ENCODE measurements around the gene TEX51.

TEX51 gene

DNA sequence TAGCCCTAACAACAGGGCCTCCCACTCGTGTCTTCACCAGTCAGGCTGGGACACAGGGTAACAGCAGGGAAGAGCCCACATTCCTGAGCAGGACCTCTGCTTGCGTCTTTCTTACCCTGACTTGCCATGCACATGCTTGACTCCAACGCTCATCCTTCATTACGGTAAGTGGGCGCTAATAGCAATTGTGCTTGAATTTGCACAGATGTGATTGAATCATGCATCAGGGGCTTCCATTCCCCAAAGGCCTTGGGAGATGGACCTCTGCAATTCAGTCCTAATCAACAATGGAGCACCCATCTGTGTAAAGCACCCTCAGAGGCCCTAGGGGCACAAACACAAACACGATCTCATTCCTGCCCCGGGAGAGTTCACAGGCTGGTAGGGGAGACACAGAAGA lies 13.5 kb downstream of the TEX51 start:
- H3K9me3 ChIP-seq (ENCODE audit: control insufficient read depth, low read length) = no peaks in the 10 kb centered on the region
- H3K4me1 ChIP-seq = no peaks in the 10 kb centered on the region
- H3K79me2 ChIP-seq = no peaks in the 10 kb centered on the region
- no peaks in the 10 kb centered on the region for H3K36me3 ChIP-seq (ENCODE audit: control insufficient read depth, insufficient read depth, low read length)
- H3K27ac ChIP-seq = no peak overlapping the region
- TF ChIP-seq CTCF (IDR thresholded peaks at IDR 0.05) = no peak
- no peak overlapping the region for H2AFZ ChIP-seq
- no peak overlapping the region for H3K4me2 ChIP-seq (ENCODE audit: low read length)
- H3K4me3 ChIP-seq (ENCODE audit: low read depth, low read length) = no peak overlapping the region
- H3K27me3 ChIP-seq (ENCODE audit: control insufficient read depth, insufficient read depth, low read length) = no peaks in the 10 kb centered on the region
- H3K9ac ChIP-seq = no peak overlapping the region

DNA sequence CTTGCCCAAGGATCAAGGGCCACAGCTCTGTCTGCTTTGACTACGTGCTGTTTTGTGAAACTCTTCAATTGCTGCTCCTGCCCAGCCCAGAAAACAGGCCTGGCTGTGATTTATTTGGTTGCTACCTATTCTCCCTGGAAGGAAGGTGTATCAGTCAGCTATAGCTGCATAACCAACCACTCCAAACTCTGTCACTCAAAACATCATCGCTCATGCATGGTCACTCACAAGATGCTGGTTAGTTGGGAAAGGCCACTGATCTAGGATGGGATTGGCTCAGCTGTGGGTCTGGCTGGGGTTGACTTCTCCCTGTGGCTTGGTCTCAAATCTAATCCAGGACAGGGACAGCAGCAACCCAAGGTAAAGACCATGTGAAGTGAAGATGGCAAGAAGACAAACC lies 14.6 kb downstream of the TEX51 start:
- H3K27ac ChIP-seq = no peak overlapping the region
- H3K4me3 ChIP-seq (ENCODE audit: low read depth, low read length) = no peak overlapping the region
- H3K9me3 ChIP-seq (ENCODE audit: control insufficient read depth, low read length) = no peaks in the 10 kb centered on the region
- H3K4me1 ChIP-seq = no peaks in the 10 kb centered on the region
- no peak overlapping the region for H3K9ac ChIP-seq
- H3K27me3 ChIP-seq (ENCODE audit: control insufficient read depth, insufficient read depth, low read length) = no peaks in the 10 kb centered on the region
- H3K79me2 ChIP-seq = no peaks in the 10 kb centered on the region
- no peaks in the 10 kb centered on the region for H3K36me3 ChIP-seq (ENCODE audit: control insufficient read depth, insufficient read depth, low read length)
- TF ChIP-seq CTCF (IDR thresholded peaks at IDR 0.05) = no peak
- no peak overlapping the region for H3K4me2 ChIP-seq (ENCODE audit: low read length)
- no peak overlapping the region for H2AFZ ChIP-seq

DNA sequence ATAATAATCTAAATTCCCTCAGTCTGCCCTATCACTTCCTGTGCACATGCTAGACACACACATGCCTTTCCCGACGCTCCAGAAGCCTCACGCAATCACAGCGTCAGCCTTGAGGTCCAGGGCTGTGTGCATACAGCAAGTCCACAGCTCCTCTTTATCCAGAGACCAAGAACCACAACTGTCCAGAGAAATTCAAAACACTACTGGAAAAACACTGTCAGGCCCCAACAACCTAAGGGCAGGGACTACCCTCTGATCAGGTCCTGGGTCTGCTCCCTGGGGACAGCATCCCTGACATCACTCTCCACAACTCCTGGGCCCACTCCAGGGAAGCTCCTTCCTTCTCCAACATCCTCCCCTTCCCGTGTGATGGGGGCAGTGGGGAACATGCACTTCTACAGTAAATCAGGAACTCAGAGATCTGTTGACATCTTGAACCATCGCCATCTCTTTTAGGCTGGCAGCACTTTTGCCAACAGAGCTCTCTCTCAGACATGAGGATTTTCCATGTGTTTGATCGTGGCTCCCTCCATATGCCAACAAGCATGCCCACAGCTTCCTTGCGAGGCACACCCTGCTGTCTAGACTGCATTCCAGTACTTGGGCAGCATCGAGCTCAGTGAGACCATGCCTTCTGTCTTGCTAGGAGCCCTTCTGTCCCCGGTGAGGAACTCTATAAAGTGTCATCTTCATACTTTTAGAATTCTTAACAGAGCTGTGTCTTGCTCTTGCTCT lies 15.4 kb downstream of the TEX51 start:
- TF ChIP-seq CTCF (IDR thresholded peaks at IDR 0.05) = no peak
- no peak overlapping the region for H3K9ac ChIP-seq

DNA sequence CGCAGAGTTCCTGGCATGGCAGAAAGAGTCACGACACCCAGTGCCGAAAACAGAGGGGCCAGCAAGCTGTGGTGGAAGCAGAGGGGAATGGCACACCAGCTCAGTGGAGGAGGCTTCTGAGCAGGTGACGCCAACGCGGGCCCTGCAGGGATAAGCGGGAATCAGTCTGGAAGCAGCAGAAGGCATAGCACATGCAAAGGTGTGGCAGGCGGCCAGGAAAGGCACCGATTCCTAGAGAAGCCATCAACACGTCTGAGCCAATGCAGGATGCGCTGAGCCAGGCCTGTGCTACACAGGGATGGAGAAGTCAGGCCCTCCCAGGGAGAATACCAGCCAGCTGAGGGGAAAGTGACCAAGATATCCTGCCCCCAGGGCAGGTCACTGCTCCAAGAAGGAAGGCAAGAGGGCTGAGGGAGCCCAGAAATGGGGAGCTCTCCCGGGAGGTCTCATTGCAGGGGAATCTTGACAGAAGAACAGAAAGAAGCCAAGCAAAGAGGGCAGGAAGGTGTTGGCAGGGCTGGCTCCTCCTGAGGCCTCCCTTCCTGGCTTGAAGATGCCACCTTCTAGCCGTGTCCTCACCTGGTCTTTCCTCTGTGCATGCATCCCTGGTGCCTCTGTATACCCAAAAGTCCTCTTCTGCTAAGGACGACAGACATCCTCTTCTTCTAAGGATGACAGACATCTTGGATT lies 16.3 kb downstream of the TEX51 start:
- no peaks in the 10 kb centered on the region for H3K4me1 ChIP-seq
- no peaks in the 10 kb centered on the region for H3K27me3 ChIP-seq (ENCODE audit: control insufficient read depth, insufficient read depth, low read length)
- H3K27ac ChIP-seq = no peak overlapping the region
- H3K9me3 ChIP-seq (ENCODE audit: control insufficient read depth, low read length) = no peaks in the 10 kb centered on the region
- no peak overlapping the region for H3K4me3 ChIP-seq (ENCODE audit: low read depth, low read length)
- no peak overlapping the region for H3K9ac ChIP-seq
- TF ChIP-seq CTCF (IDR thresholded peaks at IDR 0.05) = no peak
- H3K36me3 ChIP-seq (ENCODE audit: control insufficient read depth, insufficient read depth, low read length) = no peaks in the 10 kb centered on the region
- H3K79me2 ChIP-seq = no peaks in the 10 kb centered on the region
- H2AFZ ChIP-seq = no peak overlapping the region
- H3K4me2 ChIP-seq (ENCODE audit: low read length) = no peak overlapping the region

More for the DNA sequence above, 15.4 kb downstream of the TEX51 start:
- H3K4me1 ChIP-seq = no peaks in the 10 kb centered on the region
- H3K27me3 ChIP-seq (ENCODE audit: control insufficient read depth, insufficient read depth, low read length) = no peaks in the 10 kb centered on the region
- H3K4me2 ChIP-seq (ENCODE audit: low read length) = no peak overlapping the region
- H3K27ac ChIP-seq = no peak overlapping the region
- H3K36me3 ChIP-seq (ENCODE audit: control insufficient read depth, insufficient read depth, low read length) = no peaks in the 10 kb centered on the region
- no peaks in the 10 kb centered on the region for H3K9me3 ChIP-seq (ENCODE audit: control insufficient read depth, low read length)
- H3K4me3 ChIP-seq (ENCODE audit: low read depth, low read length) = no peak overlapping the region
- H2AFZ ChIP-seq = no peak overlapping the region
- H3K79me2 ChIP-seq = no peaks in the 10 kb centered on the region
